ENCODE measurements around the gene AGBL1. TPM values are rescaled to one million over a fixed set of nuclear protein-coding genes. Genes with fewer than 3 reads are reported as not detected.

AGBL1 gene
- total and polyA plus RNA-seq, 2 experiments from 2014 or later = 0.06 to 0.11 TPM

- DNase-seq (ENCODE audit: low read depth in 1 of 2, low spot score in 1 of 2) = no peak
- Histone ChIP-seq H3K9me3 (ENCODE audit: low read depth) (no peaks in the 10 kb centered on the region), H3K27me3 (no peaks in the 10 kb centered on the region), H3K27ac (no peak overlapping the region), H3K4me1 (ENCODE audit: low read depth) (no peaks in the 10 kb centered on the region), H3K4me3 (no peak overlapping the region), H3K36me3 (no peaks in the 10 kb centered on the region)
- TF ChIP-seq CTCF (IDR thresholded peaks at IDR 0.05; ENCODE audit: low read depth, low read length) = no peak
Observed at GRCh38 chr15:86317384-86317740, 237.7 kb downstream of the AGBL1 start.

GRCh38 chr15:86322629-86323028 is 243.0 kb downstream of the AGBL1 start:
- no peak for DNase-seq (ENCODE audit: low read depth in 1 of 2, low spot score in 1 of 2)
- no peak for TF ChIP-seq CTCF (IDR thresholded peaks at IDR 0.05; ENCODE audit: low read depth, low read length)
- Histone ChIP-seq H3K4me3 (no peak overlapping the region), H3K9me3 (ENCODE audit: low read depth) (no peaks in the 10 kb centered on the region), H3K4me1 (ENCODE audit: low read depth) (no peaks in the 10 kb centered on the region), H3K36me3 (no peaks in the 10 kb centered on the region), H3K27ac (no peak overlapping the region), H3K27me3 (no peaks in the 10 kb centered on the region)

- no peak for TF ChIP-seq CTCF (IDR thresholded peaks at IDR 0.05; ENCODE audit: low read depth, low read length)
- no peak for DNase-seq (ENCODE audit: low read depth in 1 of 2, low spot score in 1 of 2)
- Histone ChIP-seq H3K36me3 (no peaks in the 10 kb centered on the region), H3K27me3 (no peaks in the 10 kb centered on the region), H3K9me3 (ENCODE audit: low read depth) (no peaks in the 10 kb centered on the region), H3K4me3 (no peak overlapping the region), H3K27ac (no peak overlapping the region), H3K4me1 (ENCODE audit: low read depth) (no peaks in the 10 kb centered on the region)
Observed at GRCh38 chr15:86327230-86327865, 247.7 kb downstream of the AGBL1 start.

GRCh38 chr15:86328658-86329057 is 249.0 kb downstream of the AGBL1 start:
- no peaks in the 10 kb centered on the region for H3K9me3 ChIP-seq (ENCODE audit: low read depth)
- TF ChIP-seq CTCF (IDR thresholded peaks at IDR 0.05; ENCODE audit: low read depth, low read length) = no peak
- no peak overlapping the region for H3K27ac ChIP-seq

GRCh38 chr15:86329311-86330013 is 249.8 kb downstream of the AGBL1 start:
- no peak for TF ChIP-seq CTCF (IDR thresholded peaks at IDR 0.05; ENCODE audit: low read depth, low read length)
- no peaks in the 10 kb centered on the region for H3K9me3 ChIP-seq (ENCODE audit: low read depth)
- H3K4me3 ChIP-seq = no peak overlapping the region
- no peaks in the 10 kb centered on the region for H3K4me1 ChIP-seq (ENCODE audit: low read depth)
- no peaks in the 10 kb centered on the region for H3K27me3 ChIP-seq
- H3K36me3 ChIP-seq = no peaks in the 10 kb centered on the region
- H3K27ac ChIP-seq = no peak overlapping the region
- DNase-seq (ENCODE audit: low read depth in 1 of 2, low spot score in 1 of 2) = no peak

More at GRCh38 chr15:86328658-86329057, 249.0 kb downstream of the AGBL1 start:
- DNase-seq (ENCODE audit: low read depth in 1 of 2, low spot score in 1 of 2) = peak in 1 of 2 donors; percentile 15
- Histone ChIP-seq H3K27me3 (no peaks in the 10 kb centered on the region), H3K36me3 (no peaks in the 10 kb centered on the region), H3K4me1 (ENCODE audit: low read depth) (no peaks in the 10 kb centered on the region), H3K4me3 (no peak overlapping the region)

Data from cardiac muscle cell (in vitro differentiated cells and primary cell).